Fibroblast of peridontal ligament (primary cell): Measurements from ENCODE around the gene FRK.
A peak's percentile ranks its signal among the peaks of the same experiment; 100 is the strongest.
"Not testable (repeated sequence)": the region's sequence is repeated elsewhere in the genome, so short reads cannot be mapped to it uniquely, and the experiment has no call there.

Experiments used
- DNase-seq: peaks from one replicate; pipeline ENCODE4 v3.0.0-alpha.2; 2010; ENCODE audit errors: extremely low read depth

Gene FRK

DNA sequence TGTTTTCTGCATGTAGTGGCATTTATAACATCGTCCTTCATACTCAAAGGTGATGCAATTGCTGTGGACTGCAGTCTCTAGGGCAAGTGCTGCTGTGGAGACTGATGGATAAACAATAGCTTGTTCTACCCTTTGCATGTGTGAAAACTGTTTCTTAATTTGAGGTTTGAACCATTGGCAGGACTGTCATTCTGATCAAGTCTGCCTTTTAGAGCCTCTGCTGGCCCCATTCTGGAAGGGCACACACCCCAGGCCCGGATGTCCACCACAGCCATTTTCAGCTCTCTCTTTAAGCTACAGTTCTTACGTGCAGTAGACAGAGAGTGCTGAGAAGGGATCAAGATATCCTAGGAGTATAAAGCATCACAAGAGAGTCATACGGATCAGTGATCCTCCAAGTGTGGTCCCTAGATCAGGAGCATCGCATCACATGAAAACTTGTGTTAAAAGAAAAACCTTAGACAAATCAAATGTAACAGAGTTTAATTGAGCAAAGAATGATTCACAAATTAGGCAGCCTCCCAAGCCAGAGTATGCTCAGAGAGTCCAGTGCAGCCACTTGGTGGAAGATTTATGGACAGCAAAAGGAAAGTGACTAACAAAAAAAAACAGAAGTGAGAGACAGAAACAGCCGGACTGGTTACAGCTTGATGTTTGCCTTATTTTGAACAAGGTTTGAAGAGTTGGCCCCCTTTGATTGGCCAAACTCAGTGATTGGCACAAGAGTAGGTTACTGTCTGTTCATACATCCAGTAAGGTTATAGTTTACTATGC is 52.0 kb downstream of the FRK start:
- DNase-seq = peak; percentile 51

DNA sequence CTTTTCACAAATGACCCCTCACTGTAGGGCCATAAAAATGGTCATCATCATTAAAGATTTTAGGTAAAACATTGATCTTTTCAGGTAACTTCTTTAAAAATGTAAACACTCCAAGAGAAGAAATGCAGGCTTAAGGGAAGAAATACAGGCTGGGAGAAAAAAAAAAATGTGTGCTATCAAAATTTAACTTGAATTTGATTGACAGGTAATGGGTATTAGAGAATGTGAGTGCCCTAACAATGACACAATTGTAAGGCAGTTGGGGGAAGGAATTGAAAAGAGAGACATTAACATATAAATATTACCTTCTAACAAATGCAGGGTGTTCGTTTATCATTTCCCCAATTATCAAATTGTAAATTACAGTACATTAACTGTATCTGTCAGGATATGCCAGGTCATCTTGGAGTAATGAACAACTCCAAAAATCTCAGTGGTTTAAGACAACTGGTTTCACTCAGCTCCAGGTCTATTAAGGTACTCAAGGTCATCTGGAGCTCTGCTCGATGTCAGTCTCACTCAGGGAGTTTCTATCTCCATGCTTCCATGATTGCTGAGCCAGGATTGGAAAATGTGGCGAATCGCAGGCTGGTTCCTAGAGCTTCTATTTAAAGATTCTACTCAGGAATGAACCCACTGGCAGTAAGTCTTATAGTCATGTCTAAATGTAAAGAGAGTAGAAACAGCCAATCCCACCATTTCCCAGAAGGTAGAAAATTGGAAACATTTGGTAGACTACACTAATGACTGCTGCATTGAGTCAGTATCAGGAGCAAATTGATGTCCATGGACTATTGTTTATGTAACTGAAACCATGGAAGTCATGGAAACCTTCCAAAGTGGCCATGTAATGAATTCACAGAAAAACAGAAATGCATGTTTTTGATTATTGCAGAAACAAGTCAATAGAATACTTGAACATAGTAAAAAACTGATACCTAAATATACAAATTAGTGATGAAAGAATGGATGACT is 55.6 kb downstream of the FRK start:
- DNase-seq = peak; percentile 75

GRCh38 chr6:116003668-116004067 is 57.0 kb downstream of the FRK start:
- no peak for DNase-seq

- no peak for DNase-seq
Observed at GRCh38 chr6:116002756-116003155, 57.9 kb downstream of the FRK start.

DNA sequence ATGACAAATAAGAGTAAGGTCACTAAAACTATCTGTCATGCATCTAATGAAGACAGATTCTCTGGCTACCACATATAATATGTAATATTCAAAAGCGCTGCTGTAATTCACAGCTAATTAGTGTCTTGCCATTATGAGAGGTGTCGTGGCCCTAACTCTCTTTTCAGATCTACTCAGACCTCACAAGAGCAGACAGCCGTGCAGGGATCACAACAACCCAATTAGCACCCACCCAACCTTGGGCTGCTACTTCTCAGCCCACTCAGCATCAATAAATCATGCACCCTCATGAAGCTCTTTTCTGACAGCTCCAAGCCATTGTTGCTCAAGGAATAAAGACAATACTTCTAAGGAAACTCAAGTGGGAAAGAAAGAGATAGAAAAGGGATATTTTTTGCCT is 61.5 kb downstream of the FRK start:
- DNase-seq = no peak

DNA sequence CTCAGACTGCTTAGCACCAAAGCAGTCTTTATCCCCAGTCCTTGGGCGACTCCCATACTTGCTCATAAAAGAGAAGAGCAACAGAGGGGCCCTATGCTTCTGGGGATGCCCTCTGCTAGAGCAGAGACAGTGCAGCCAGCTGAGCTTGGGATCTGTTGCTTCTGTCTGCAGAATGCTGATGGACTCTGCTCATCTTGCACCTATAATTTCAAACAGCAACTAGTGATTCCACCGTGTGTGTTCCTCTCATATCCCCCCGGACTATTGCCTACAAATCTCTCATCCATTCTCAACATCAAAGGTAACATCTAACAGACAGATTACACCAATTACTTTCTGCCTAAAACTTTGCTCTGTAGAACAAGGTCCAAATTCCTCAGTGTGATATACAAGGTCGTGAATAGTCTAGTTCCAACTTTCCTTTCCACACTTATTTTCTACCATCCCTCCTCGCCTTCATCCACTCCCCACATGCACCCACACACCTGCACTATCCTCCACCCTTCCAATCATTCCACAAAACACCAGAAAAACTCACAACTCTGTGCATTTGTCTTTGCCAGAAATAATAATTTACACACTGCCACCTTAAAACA is 62.6 kb downstream of the FRK start:
- no peak for DNase-seq

DNA sequence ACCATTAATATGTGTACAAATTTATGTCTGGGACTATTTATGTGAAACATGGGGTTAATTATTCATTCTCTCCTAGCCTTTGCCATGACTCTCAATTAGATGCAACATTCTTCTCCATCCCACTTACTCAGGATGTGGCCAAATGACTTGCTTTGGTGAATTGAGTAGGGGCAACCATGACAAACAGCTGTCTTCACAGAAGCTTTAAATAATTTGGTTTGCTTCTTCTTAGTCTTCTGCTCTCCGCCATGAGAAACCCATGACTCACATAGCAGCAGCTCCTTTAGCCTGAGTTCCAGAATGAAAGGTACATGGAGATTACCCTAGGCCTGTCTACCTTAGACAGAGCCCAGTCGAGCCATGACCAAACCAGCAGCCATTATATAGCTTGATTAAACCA is 74.7 kb downstream of the FRK start:
- DNase-seq = no peak

- DNase-seq = no peak
Observed at GRCh38 chr6:115984809-115985208, 75.9 kb downstream of the FRK start.

DNA sequence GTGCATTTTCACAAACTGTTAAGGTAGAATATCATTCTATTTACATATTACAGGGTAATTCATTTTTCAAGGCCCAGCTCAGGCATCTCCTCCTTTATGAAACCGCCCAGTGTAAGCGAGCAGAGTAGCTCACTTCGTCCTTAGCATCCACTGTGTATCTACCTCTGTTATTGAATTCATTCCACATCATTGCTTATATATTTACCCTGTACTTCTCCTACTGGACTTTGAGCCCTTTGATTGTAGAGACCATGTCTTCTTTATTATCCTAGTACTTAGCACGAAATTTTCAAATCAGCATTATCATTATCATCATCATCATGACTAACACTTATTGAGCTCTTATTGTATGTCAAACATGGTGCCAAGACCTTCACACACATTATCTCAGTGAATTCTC is 76.7 kb downstream of the FRK start:
- no peak for DNase-seq

- no peak for DNase-seq
Observed at GRCh38 chr6:115982453-115982852, 78.2 kb downstream of the FRK start.

DNA sequence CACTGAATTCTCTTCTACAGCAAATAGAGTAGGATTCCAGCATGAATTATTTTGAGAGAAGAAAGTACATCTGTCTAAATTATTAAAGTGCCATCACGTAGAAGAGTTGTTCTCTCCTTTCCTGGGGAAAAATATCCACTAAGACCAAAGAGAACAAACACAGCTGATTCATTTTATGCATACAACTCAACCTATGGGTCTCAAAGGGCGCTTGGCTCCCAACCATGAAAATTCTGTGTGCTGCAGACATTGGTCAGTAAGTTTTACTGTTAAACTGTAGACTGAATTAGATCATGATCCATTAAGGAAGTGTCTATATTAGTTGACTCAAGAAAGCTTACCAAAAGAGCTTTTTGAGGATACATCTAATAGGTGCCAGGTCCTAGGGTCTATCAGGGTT is 83.5 kb downstream of the FRK start:
- DNase-seq = no peak

DNA sequence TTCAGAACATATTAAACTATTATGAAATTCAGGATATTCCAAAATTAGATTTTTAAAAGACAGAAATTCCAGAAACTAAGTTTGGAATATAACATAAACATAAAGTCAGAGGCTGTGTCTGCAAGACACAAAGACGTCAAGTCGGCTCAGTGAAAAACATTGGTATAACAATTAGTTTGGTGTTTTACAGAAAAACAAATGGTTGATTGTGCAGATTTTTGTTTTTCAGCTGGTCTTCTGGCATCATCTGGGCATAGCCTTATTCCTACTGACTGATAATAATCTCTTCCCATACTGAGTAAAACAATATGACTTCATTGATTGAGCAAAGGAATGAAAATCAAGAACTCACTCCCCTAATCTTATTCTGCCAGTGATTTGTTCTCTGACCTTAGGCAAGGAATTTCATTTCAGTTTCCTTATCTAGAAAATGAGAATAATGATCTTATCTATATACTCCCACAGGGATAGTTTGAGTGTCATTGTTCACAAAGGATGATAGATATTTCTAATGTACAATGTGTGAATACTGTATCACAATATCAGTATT is 84.3 kb downstream of the FRK start:
- no peak for DNase-seq

DNA sequence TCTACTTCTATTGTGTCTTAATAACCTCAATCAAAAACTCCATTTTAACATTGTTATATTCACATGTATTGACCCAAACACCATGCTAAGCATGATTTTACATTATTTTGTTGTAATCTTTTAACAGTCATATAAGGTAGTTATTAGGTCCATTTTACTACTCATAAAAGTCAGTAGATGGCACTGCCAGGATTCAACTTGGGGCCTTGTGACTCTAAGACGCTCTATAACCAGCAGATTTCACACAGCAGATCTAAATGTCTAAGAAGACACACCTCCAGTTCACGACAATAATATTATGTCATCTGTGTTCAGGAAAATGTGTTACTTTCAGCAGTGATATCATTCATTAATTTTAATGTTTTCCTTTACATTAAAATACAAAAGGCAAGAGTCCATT is 88.0 kb downstream of the FRK start:
- DNase-seq = no peak

DNA sequence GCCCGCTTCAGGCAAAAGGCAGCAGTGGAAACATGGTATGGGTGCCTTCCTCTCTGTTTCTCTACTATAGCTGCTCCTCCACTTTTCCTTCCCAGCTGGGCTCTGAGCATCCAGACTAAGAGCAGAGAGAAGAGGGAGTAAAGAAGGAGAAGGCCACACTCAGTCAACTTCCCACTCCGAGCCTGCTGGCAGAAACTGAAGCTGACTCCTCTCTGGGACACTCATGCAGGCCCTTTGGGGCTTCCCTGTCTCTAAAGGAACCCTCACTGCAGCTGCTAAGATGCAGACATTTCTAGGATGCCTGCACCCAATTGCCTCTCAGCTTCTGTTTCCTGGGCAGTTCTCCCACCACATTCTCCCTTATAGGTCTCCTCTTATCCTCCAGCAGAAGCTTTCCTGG is 88.9 kb downstream of the FRK start:
- no peak for DNase-seq

DNA sequence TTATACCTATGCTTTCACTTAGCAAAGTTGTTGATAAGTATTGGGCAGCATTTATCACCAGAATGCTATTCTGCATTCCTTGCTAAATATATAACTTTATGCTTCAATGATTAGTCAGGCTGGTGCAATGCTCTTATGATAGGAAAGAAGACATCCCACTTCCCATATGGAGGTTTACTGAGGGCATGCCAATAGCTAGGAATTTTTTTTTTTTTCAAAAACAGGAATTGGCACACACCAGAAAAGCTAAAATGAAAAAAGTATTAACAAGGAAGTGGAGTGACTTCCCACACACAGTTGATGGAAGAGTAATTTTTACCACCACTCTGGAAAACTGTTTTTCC is 90.8 kb downstream of the FRK start:
- no peak for DNase-seq

- no peak for DNase-seq
Observed at GRCh38 chr6:115969207-115969929, 91.3 kb downstream of the FRK start.

GRCh38 chr6:115960286-115960685 is 100.4 kb downstream of the FRK start:
- not testable (repeated sequence) for DNase-seq

DNA sequence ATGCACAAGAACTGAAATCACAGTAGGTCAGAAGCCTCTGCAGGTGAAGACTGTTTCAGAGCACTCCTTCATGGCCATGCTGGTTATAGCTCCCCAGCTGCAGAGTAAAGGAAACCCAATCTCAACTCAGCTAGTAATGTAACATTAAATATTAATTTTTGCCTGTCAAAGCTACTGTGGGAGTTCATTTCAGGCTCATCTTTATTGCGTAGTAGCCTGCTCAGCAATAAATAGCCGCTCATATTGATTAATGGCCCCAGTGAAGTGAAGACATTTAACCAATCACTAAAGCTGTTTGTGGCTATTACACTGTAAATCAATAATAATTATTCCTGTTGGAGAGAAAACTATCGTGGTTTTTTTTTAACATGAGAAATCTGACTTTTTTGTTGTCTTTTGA is 101.7 kb downstream of the FRK start:
- no peak for DNase-seq

DNA sequence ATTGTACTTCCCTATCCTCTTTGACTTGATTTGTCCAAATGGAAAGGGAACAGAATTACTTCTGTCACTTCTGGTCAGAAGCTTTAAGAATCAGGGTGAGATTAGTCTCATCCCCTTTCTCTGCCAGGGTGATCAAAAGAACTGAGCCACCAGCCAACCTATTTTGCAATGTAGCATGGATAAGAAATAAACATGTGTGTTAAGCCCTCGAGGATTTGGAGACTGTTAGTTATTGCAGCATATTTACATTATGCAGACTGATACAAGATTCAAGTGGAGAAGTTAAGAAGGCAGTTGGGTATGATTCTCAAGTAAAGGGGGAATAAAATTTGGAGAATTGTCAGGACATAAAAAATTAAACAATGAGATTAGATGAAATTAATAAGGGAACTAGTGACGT is 106.0 kb downstream of the FRK start:
- no peak for DNase-seq

DNA sequence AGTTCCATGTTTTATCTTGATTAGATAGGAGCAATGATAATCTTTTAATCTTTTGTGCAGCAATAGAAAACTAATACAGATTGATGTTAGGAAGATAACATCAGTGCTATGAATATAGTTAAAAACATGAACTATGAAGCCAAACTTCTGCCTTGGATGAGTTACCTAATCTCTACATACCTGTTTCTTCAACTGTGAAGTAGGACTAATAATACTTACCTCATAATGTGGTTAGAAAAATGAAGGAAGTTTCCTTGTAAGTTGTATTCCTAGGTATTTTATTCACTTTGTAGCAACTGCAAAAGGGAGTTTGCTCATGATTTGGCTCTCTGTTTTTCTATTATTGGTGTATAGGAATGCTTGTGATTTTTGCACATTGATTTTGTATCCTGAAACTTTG is 111.9 kb downstream of the FRK start:
- no peak for DNase-seq

DNA sequence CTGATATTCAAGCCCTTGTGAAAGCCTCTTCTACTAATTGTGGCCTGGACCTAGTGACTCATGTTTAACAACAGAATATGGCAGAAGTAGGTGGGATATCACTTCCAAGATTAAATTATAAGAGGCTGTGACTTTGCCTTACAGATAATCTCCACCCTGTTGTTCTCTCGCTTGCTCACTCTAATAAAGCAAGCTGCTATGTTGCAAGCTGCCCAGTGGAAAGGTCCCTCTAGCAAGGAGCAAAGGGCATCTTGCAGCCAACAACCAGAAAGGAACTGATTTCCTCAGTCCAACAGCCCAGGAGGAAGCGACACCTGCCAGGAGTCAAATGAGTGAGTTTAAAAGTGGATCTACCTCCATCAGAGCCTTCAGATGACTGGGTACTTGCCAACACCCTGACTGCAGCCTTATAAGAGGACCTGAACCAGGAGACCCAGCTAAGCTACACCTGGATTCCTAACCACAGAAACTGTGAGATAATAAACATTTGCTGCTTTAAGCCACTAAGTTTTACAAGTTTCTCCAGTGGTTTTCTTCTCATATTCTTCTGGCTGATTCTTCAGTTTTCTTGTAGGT is 112.6 kb downstream of the FRK start:
- no peak for DNase-seq
